Upper lobe of right lung (tissue), 1 donor: ENCODE data around the gene TSPAN14. TPM values are rescaled to one million over a fixed set of nuclear protein-coding genes. Genes with fewer than 3 reads are reported as not detected.

Experiments
- ATAC-seq: fragments of 200-7000 bp; cut with Tn5 transposase; one replicate; pipeline ENCODE4 v1.9.1; 2020; ENCODE audit warnings: mild to moderate bottlenecking, moderate library complexity
- DNase-seq: peaks from one replicate; pipeline ENCODE4 v3.0.0-alpha.2; 2020
- H3K27ac ChIP-seq: fragments of 200-600 bp; one replicate; pipeline ENCODE4 v1.8.0; 2022
- H3K27me3 ChIP-seq: fragments of 200-600 bp; one replicate; pipeline ENCODE4 v1.8.0; 2022; ENCODE audit warnings: mild to moderate bottlenecking
- H3K36me3 ChIP-seq: fragments of 200-600 bp; one replicate; pipeline ENCODE4 v1.8.0; 2022
- H3K4me1 ChIP-seq: fragments of 200-600 bp; one replicate; pipeline ENCODE4 v1.8.0; 2022
- H3K4me3 ChIP-seq: fragments of 200-600 bp; one replicate; pipeline ENCODE4 v1.8.0; 2022; ENCODE audit warnings: mild to moderate bottlenecking
- H3K9me3 ChIP-seq: fragments of 200-600 bp; one replicate; pipeline ENCODE4 v1.8.0; 2022
- CTCF ChIP-seq: fragments of 200-600 bp; IDR thresholded peaks from one replicate; pipeline ENCODE4 v1.8.0; 2022; ENCODE audit warnings: antibody characterized with exemption
- intact Hi-C: fragments of 100-400 bp; cut with DNase I; formaldehyde crosslinking; loops from one replicate; pipeline ENCODE4 v1.11.0; 2022
- total RNA-seq: library from RNA; stranded (reverse); fragmentation: NEBNext Ultra II Directional; extraction: Animal tissue kit (Norgen Biotek cat#: 25700); gene quantifications from one replicate; pipeline ENCODE4 v1.2.1, GENCODE V29; 2021
- donor health status: DM: no; HTN: yes; CAD: no; lungs with severe emphysema.

The TSPAN14 gene
- total RNA-seq, 1 donor from 2014 or later: 157 TPM

GRCh38 chr10:80554050-80554449 lies 99.9 kb downstream of the TSPAN14 start:
- Histone ChIP-seq H3K36me3 (no peaks in the 10 kb centered on the region), H3K4me1 (no peaks in the 10 kb centered on the region), H3K9me3 (no peaks in the 10 kb centered on the region), H3K27ac (no peak overlapping the region), H3K27me3 (no peaks in the 10 kb centered on the region), H3K4me3 (no peak overlapping the region)
- ATAC-seq (no peak), DNase-seq (no peak)
- no peak for TF ChIP-seq CTCF
- intact Hi-C loops: no loop called here

DNA sequence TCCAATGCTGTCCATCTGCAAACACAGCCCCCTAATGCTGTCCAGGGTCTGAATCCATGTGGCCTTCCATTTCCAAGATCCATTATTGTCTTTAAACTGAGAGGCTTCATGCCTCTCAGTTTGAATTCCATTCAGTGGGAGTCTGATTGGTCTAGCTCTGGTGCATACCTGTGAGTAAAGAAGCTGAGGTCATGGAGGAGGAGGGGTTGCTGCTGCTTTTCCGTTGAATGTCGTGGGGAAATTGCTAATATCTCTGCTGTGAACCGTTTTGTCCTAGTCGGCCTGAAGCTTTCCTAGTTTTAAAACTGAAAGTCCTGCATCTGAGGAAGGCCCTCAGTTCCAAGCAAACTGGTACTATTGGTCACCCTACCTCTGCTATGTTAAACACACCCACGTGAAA lies 101.3 kb downstream of the TSPAN14 start:
- Histone ChIP-seq H3K36me3 (no peaks in the 10 kb centered on the region), H3K27me3 (no peaks in the 10 kb centered on the region), H3K27ac (no peak overlapping the region), H3K4me3 (no peak overlapping the region), H3K9me3 (no peaks in the 10 kb centered on the region), H3K4me1 (no peaks in the 10 kb centered on the region)
- intact Hi-C loops: no loop called here
- ATAC-seq (no peak), DNase-seq (no peak)
- TF ChIP-seq CTCF: no peak

DNA sequence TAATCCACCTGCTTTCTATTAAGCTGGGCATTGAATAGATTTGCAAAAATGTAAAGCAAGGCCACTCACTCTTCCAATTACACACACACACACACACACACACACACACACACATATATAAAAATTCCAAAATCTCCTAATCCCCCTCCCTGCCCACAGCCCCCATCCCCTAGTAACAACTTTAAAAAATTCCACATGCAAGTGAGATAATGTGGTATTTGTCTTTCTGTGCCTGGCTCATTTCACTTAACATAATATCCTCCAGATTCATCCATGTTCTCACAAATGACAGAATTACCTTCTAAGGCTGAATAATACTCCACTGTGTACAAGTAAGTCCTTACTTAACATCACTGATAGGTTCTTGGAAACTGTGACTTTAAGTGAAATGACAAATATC lies 107.8 kb downstream of the TSPAN14 start:
- Histone ChIP-seq H3K4me3 (no peak overlapping the region), H3K27ac (no peak overlapping the region), H3K36me3 (no peaks in the 10 kb centered on the region), H3K4me1 (no peaks in the 10 kb centered on the region), H3K27me3 (no peaks in the 10 kb centered on the region), H3K9me3 (no peaks in the 10 kb centered on the region)
- DNase-seq (no peak), ATAC-seq (no peak)
- intact Hi-C loops: no loop called here
- TF ChIP-seq CTCF: no peak

- Histone ChIP-seq H3K4me3 (no peak overlapping the region), H3K27me3 (no peaks in the 10 kb centered on the region), H3K9me3 (no peaks in the 10 kb centered on the region), H3K36me3 (no peaks in the 10 kb centered on the region), H3K27ac (no peak overlapping the region), H3K4me1 (no peaks in the 10 kb centered on the region)
- ATAC-seq (no peak), DNase-seq (no peak)
- TF ChIP-seq CTCF: no peak
- intact Hi-C loops: no loop called here
Observed at GRCh38 chr10:80567292-80567691, 113.2 kb downstream of the TSPAN14 start.

- H3K27me3 ChIP-seq: no peaks in the 10 kb centered on the region
- intact Hi-C loops: no loop called here
- ATAC-seq (no peak), DNase-seq (no peak)
- no peak overlapping the region for H3K4me3 ChIP-seq
- no peaks in the 10 kb centered on the region for H3K4me1 ChIP-seq
- H3K9me3 ChIP-seq: no peaks in the 10 kb centered on the region
- no peak for TF ChIP-seq CTCF
- H3K36me3 ChIP-seq: no peaks in the 10 kb centered on the region
- no peak overlapping the region for H3K27ac ChIP-seq
Observed at GRCh38 chr10:80569131-80569895, 115.2 kb downstream of the TSPAN14 start.

- Histone ChIP-seq H3K27me3 (no peaks in the 10 kb centered on the region), H3K36me3 (no peaks in the 10 kb centered on the region), H3K27ac (no peak overlapping the region), H3K4me3 (no peak overlapping the region), H3K9me3 (no peaks in the 10 kb centered on the region), H3K4me1 (no peaks in the 10 kb centered on the region)
- ATAC-seq (no peak), DNase-seq (no peak)
- TF ChIP-seq CTCF: no peak
- intact Hi-C loops: no loop called here
Observed at GRCh38 chr10:80571352-80571751, 117.2 kb downstream of the TSPAN14 start.
